Hepatocyte (in vitro differentiated cells): ENCODE measurements around the gene PIGC.

Experiments
- EZH2 ChIP-seq: fragments of 200-600 bp; sonication (generic); IDR thresholded peaks from 2 replicates; pipeline ENCODE4 v1.6.1; 2016; ENCODE audit warnings: antibody characterized with exemption, mild to moderate bottlenecking, borderline replicate concordance
- TF ChIP-seq, protein P1 (sequence below): fragments of 200-600 bp; sonication (generic); IDR thresholded peaks from 2 replicates; pipeline ENCODE4 v1.5.1; 2016; ENCODE audit warnings: antibody characterized with exemption, mild to moderate bottlenecking; ENCODE audit not compliant: poor library complexity

DNA sequence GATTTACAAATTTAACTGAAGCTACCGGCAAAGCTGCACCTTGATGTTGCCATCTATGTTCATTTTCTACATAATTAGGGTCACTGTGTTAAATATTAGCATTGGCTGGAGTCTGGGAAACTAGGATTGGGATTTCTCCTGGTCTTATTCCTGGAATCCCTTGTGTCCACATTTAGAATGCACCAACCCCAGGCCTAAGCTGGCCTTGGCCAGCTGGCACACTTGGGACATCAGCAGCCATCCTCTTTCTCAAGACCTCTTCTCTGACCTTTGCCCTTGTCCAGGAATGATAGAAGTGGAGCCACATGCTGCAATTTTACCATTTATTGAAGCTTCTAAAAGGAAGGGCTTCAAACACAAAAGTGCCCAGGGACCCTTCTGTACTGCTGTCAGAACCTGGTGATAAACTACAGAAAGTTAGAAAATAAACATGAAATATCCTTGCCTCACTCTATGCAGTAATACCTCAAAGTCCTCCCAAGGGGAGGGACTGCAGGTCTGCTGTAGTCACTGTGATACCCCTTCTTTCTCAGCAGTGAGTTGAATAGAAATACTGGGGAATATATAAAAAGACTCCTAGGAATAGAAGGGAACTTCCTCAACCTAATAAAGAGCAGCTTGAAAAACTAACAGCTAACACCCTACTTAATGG is 13.7 kb upstream of the PIGC start:
- TF ChIP-seq, protein P1, sequence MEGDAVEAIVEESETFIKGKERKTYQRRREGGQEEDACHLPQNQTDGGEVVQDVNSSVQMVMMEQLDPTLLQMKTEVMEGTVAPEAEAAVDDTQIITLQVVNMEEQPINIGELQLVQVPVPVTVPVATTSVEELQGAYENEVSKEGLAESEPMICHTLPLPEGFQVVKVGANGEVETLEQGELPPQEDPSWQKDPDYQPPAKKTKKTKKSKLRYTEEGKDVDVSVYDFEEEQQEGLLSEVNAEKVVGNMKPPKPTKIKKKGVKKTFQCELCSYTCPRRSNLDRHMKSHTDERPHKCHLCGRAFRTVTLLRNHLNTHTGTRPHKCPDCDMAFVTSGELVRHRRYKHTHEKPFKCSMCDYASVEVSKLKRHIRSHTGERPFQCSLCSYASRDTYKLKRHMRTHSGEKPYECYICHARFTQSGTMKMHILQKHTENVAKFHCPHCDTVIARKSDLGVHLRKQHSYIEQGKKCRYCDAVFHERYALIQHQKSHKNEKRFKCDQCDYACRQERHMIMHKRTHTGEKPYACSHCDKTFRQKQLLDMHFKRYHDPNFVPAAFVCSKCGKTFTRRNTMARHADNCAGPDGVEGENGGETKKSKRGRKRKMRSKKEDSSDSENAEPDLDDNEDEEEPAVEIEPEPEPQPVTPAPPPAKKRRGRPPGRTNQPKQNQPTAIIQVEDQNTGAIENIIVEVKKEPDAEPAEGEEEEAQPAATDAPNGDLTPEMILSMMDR = no peak
- TF ChIP-seq EZH2 = no peak
